ENCODE results near the gene HNF1B.

GRCh38 chr17:37743612-37743874 lies 1.3 kb downstream of the HNF1B start:
- no peak for TF ChIP-seq POLR2A (IDR thresholded peaks at IDR 0.05; ENCODE audit: low read depth, low read length)
- TF ChIP-seq TAF1 (IDR thresholded peaks at IDR 0.05; ENCODE audit: borderline replicate concordance, low read depth, low read length): no peak

Measured in GM12892 (cell line).